CD4-positive, alpha-beta T cell (primary cell): Measurements from ENCODE around the gene RRAGA. TPM values are rescaled to one million over a fixed set of nuclear protein-coding genes. Genes with fewer than 3 reads are reported as not detected.
A peak's percentile ranks its signal among the peaks of the same experiment; 100 is the strongest.

Source experiments
- ATAC-seq: fragments of 200-7000 bp; cut with Tn5 transposase; one replicate; pipeline ENCODE4 v1.10.0; 2022; ENCODE audit warnings: mild to moderate bottlenecking; ENCODE audit not compliant: poor library complexity
- CTCF ChIA-PET: fragments of 350-600 bp; sonication (Branson Sonifier 250); formaldehyde crosslinking; loops from one replicate; lab custom pipeline; 2021; ENCODE audit warnings: antibody characterized with exemption, inconsistent platforms; lab: Charles Lee
- POLR2A ChIA-PET: fragments of 350-600 bp; sonication (Branson Sonifier 250); formaldehyde crosslinking; loops from one replicate; lab custom pipeline; 2021; ENCODE audit warnings: antibody characterized with exemption, inconsistent platforms; lab: Charles Lee
- DNase-seq, 14 experiments: peaks; one replicate each; pipeline ENCODE4 v3.0.0-alpha.2; 2013 to 2020; ENCODE audit warnings: mixed read lengths in 2 of 14
- H3K27ac ChIP-seq, 2 donors: one replicate each; pipeline versions ENCODE4 v1.5.1 to v1.7.0; 2013; ENCODE audit warnings: low read length in 2 of 2, low read depth in 1 of 2, mild to moderate bottlenecking in 1 of 2
- H3K27me3 ChIP-seq, 2 experiments: 1 replicate in 1 of 2; 2 replicates in 1 of 2; pipeline versions ENCODE4 v1.6.1 to v1.7.0; 2013; ENCODE audit warnings: low read length in 2 of 2, control low read depth in 1 of 2, mild to moderate bottlenecking in 1 of 2, moderate library complexity in 1 of 2; ENCODE audit not compliant: insufficient read depth in 2 of 2, control insufficient read depth in 1 of 2
- H3K36me3 ChIP-seq: one replicate; pipeline ENCODE4 v1.6.1; 2013; ENCODE audit warnings: low read length, control low read depth; ENCODE audit not compliant: insufficient read depth
- H3K4me1 ChIP-seq: one replicate; pipeline ENCODE4 v1.6.1; 2013; ENCODE audit warnings: low read length, control low read depth; ENCODE audit not compliant: insufficient read depth
- H3K4me3 ChIP-seq: one replicate; pipeline ENCODE4 v1.5.1; 2013; ENCODE audit warnings: mild to moderate bottlenecking, low read length, moderate library complexity
- H3K9me3 ChIP-seq, 2 experiments: 1 replicate in 1 of 2; 2 replicates in 1 of 2; pipeline versions ENCODE4 v1.6.1 to v1.7.0; 2013; ENCODE audit warnings: low read length in 2 of 2, mild to moderate bottlenecking in 2 of 2, control low read depth in 1 of 2, moderate library complexity in 1 of 2; ENCODE audit not compliant: control insufficient read depth in 1 of 2, insufficient read depth in 1 of 2
- H3K27ac Mint-ChIP-seq: one replicate; pipeline ENCODE4 v1.8.0; 2020; ENCODE audit warnings: mixed read lengths
- H3K27me3 Mint-ChIP-seq: one replicate; pipeline ENCODE4 v1.8.0; 2021; ENCODE audit warnings: mixed read lengths
- H3K36me3 Mint-ChIP-seq: one replicate; pipeline ENCODE4 v1.8.0; 2021; ENCODE audit warnings: low read depth, mixed read lengths
- H3K4me1 Mint-ChIP-seq: one replicate; pipeline ENCODE4 v1.8.0; 2021; ENCODE audit warnings: low read depth, mixed read lengths
- H3K4me3 Mint-ChIP-seq: one replicate; pipeline ENCODE4 v1.8.0; 2020; ENCODE audit warnings: mild to moderate bottlenecking, mixed read lengths
- H3K9me3 Mint-ChIP-seq: one replicate; pipeline ENCODE4 v1.8.0; 2020; ENCODE audit warnings: mixed read lengths
- CTCF ChIP-seq: fragments of 200-600 bp; IDR thresholded peaks from one replicate; pipeline ENCODE4 v1.8.0; 2022; ENCODE audit warnings: antibody characterized with exemption, mild to moderate bottlenecking
- intact Hi-C, 2 experiments: fragments of 100-400 bp; cut with DNase I in 1 of 2; cut with micrococcal nuclease in 1 of 2; formaldehyde crosslinking; loops; one replicate each; pipeline versions ENCODE4 v1.15.1 to v1.9.0; 2023 to 2025; cut with DNase I, micrococcal nuclease
- polyA plus RNA-seq, 2 donors: library from polyadenylated mRNA; unstranded; fragments of 120-200 nt; gene quantifications; one replicate each; pipeline ENCODE4 v1.2.1, GENCODE V29; 2013
- total RNA-seq, 174 experiments: library from RNA in 2 of 174; stranded (reverse) in 2 of 174; gene quantifications; one replicate each; pipeline ENCODE4 v1.2.3 and lab custom pipeline; 2021 to 2026

The RRAGA gene
- total RNA-seq: 10 to 100 TPM; 34.4 to 34.7 TPM
- polyA plus RNA-seq (2013, experiment 1 of 2): 50.1 TPM
- polyA plus RNA-seq (2013, experiment 2 of 2): 45.9 TPM
- total RNA-seq (lab: John Stamatoyannopoulos, UW): 27.2 to 67.4 (median 43.6) reads per million in 172 experiments

- H3K4me3 Mint-ChIP-seq: peak within 1 kb of the TSS; percentile 97
- ATAC-seq (peak; percentile 90), DNase-seq (peak; percentile 89 to 97 (median 93))
- peak within 1 kb of the TSS; percentile 99 for H3K27ac Mint-ChIP-seq
- peaks cover 50% of the 10 kb centered on the region for H3K4me1 Mint-ChIP-seq
- H3K4me1 ChIP-seq: peaks cover 27% of the 10 kb centered on the region
- no peaks in the 10 kb centered on the region for H3K36me3 ChIP-seq
- no peaks in the 10 kb centered on the region for H3K9me3 Mint-ChIP-seq
- intact Hi-C loops: loop anchor here (1.0 to 10.0 kb wide), 9 partner anchors 53 to 406 kb away; partner anchors contain the start of genes DENND4C (in 2 of the 2), HAUS6 (in 2 of the 2), PLIN2 (in 1 of the 2) and RPS6 (in 1 of the 2)
- CTCF ChIA-PET: interaction anchor here (0.5 to 1.9 kb wide), 18 partner anchors 8 to 416 kb away, joined by 3 to 18 read pairs (median 4); partner anchors contain the start of genes ACER2 and RPS6
- POLR2A ChIA-PET: interaction anchor here (0.6 to 2.9 kb wide), 22 partner anchors 10 to 1573 kb away, joined by 3 to 37 read pairs (median 6); partner anchors contain the start of genes DENND4C, MLLT3 and RPS6
- H3K27ac ChIP-seq: peak within 1 kb of the TSS; percentile 86 to 93
- TF ChIP-seq CTCF: peak; percentile 78
- peaks cover 34% of the 10 kb centered on the region for H3K36me3 Mint-ChIP-seq
- H3K27me3 Mint-ChIP-seq: no peaks in the 10 kb centered on the region
- peak within 1 kb of the TSS; percentile 94 for H3K4me3 ChIP-seq
- H3K27me3 ChIP-seq: no peaks in the 10 kb centered on the region
- no peaks in the 10 kb centered on the region for H3K9me3 ChIP-seq
Measured at GRCh38 chr9:19048966-19049916, at the start of gene RRAGA. TSS of gene RRAGA (plus strand) at chr9:19049427. CDS start at chr9:19049660, 233 bp downstream.

DNA sequence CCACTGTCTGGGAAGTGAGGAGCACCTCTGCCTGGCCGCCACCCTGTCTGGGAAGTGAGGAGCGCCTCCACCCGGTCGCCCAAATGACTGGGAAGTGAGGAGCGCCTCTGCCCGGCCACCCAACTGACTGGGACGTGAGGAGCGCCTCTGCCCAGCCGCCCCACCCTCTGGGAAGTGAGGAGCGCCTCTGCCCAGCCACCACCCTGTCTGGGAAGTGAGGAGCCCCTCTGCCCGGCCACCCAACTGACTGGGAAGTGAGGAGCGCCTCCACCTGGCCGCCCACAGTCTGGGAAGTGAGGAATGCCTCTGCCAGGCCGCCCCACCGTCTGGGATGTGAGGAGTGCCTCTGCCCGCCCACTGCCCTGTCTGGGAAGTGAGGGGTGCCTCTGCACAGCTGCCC is 49.1 kb upstream of the RRAGA start:
- no peak for ATAC-seq
- H3K27me3 ChIP-seq: no peaks in the 10 kb centered on the region
- CTCF ChIA-PET: no interaction called here
- no peak overlapping the region for H3K27ac Mint-ChIP-seq
- no peaks in the 10 kb centered on the region for H3K36me3 Mint-ChIP-seq
- H3K4me1 ChIP-seq: no peaks in the 10 kb centered on the region
- H3K4me3 ChIP-seq: no peak overlapping the region
- no peaks in the 10 kb centered on the region for H3K36me3 ChIP-seq
- H3K27me3 Mint-ChIP-seq: peaks cover 16% of the 10 kb centered on the region
- peaks cover 8% of the 10 kb centered on the region for H3K9me3 Mint-ChIP-seq
- H3K4me1 Mint-ChIP-seq: no peaks in the 10 kb centered on the region
- TF ChIP-seq CTCF: no peak
- H3K27ac ChIP-seq: no peak overlapping the region
- no peak for DNase-seq
- intact Hi-C loops: no loop called here
- H3K4me3 Mint-ChIP-seq: no peak overlapping the region
- POLR2A ChIA-PET: no interaction called here
- peaks cover 0 to 18% of the 10 kb centered on the region in 2 experiments for H3K9me3 ChIP-seq

- DNase-seq: no peak
- H3K27ac Mint-ChIP-seq: no peak overlapping the region
- H3K9me3 Mint-ChIP-seq: no peaks in the 10 kb centered on the region
- H3K27me3 Mint-ChIP-seq: no peaks in the 10 kb centered on the region
- CTCF ChIA-PET: no interaction called here
- POLR2A ChIA-PET: no interaction called here
- Histone ChIP-seq H3K27me3 (no peaks in the 10 kb centered on the region), H3K9me3 (peaks cover 0 to 2% of the 10 kb centered on the region in 2 experiments), H3K4me1 (no peaks in the 10 kb centered on the region), H3K27ac (no peak overlapping the region), H3K4me3 (no peak overlapping the region), H3K36me3 (no peaks in the 10 kb centered on the region)
- H3K36me3 Mint-ChIP-seq: no peaks in the 10 kb centered on the region
- H3K4me3 Mint-ChIP-seq: no peak overlapping the region
- no peak for ATAC-seq
- intact Hi-C loops: no loop called here
- no peak for TF ChIP-seq CTCF
- no peaks in the 10 kb centered on the region for H3K4me1 Mint-ChIP-seq
Measured at GRCh38 chr9:19009391-19009965, 39.7 kb upstream of the RRAGA start.
